Neuron (in vitro differentiated cells): ENCODE results near the gene SHMT2.
A peak's percentile ranks its signal among the peaks of the same experiment; 100 is the strongest.

Experiments used
- H2AFZ ChIP-seq: one replicate; pipeline ENCODE4 v1.6.1; 2013; ENCODE audit warnings: low read depth, mild to moderate bottlenecking, inconsistent platforms, low read length, moderate library complexity
- H3K27me3 ChIP-seq: one replicate; pipeline ENCODE4 v1.6.1; 2013; ENCODE audit warnings: low read length; ENCODE audit not compliant: insufficient read depth
- H3K36me3 ChIP-seq: one replicate; pipeline ENCODE4 v1.6.1; 2013; ENCODE audit warnings: low read length; ENCODE audit not compliant: insufficient read depth
- H3K4me1 ChIP-seq: one replicate; pipeline ENCODE4 v1.6.1; 2013; ENCODE audit warnings: low read length; ENCODE audit not compliant: insufficient read depth
- H3K4me3 ChIP-seq: 2 replicates; pipeline ENCODE4 v1.5.1; 2013; ENCODE audit warnings: mild to moderate bottlenecking, low read length, moderate library complexity
- H3K9me3 ChIP-seq: one replicate; pipeline ENCODE4 v1.6.1; 2013; ENCODE audit warnings: low read length

Gene SHMT2

GRCh38 chr12:57238854-57239554 is 9.5 kb downstream of the SHMT2 start:
- Histone ChIP-seq H3K4me3 (peak overlapping the region; percentile 45), H2AFZ (peak overlapping the region; percentile 80), H3K36me3 (peaks cover 7% of the 10 kb centered on the region), H3K27me3 (peaks cover 9% of the 10 kb centered on the region), H3K9me3 (no peaks in the 10 kb centered on the region), H3K4me1 (peaks cover 38% of the 10 kb centered on the region)

- Histone ChIP-seq H3K27me3 (peaks cover 9% of the 10 kb centered on the region), H3K4me3 (peak overlapping the region; percentile 45), H3K4me1 (peaks cover 38% of the 10 kb centered on the region), H2AFZ (peak overlapping the region; percentile 80), H3K9me3 (no peaks in the 10 kb centered on the region), H3K36me3 (peaks cover 1% of the 10 kb centered on the region)
These were observed 10.1 kb downstream of the SHMT2 start for GRCh38 chr12:57239587-57240065.

- Histone ChIP-seq H2AFZ (peak overlapping the region; percentile 80), H3K36me3 (no peaks in the 10 kb centered on the region), H3K9me3 (no peaks in the 10 kb centered on the region), H3K27me3 (peaks cover 9% of the 10 kb centered on the region), H3K4me3 (peak overlapping the region; percentile 45), H3K4me1 (peaks cover 38% of the 10 kb centered on the region)
These were observed 10.8 kb downstream of the SHMT2 start for GRCh38 chr12:57240066-57240921.

- H3K36me3 ChIP-seq, result no peaks in the 10 kb centered on the region
- H3K4me1 ChIP-seq, result peaks cover 38% of the 10 kb centered on the region
- peaks cover 9% of the 10 kb centered on the region for H3K27me3 ChIP-seq
- H3K9me3 ChIP-seq, result no peaks in the 10 kb centered on the region
- peak overlapping the region; percentile 45 for H3K4me3 ChIP-seq
- H2AFZ ChIP-seq, result no peak overlapping the region
These were observed 11.5 kb downstream of the SHMT2 start for GRCh38 chr12:57240926-57241401.

GRCh38 chr12:57241402-57242310 is 12.1 kb downstream of the SHMT2 start:
- H3K9me3 ChIP-seq, result no peaks in the 10 kb centered on the region
- H3K4me1 ChIP-seq, result peaks cover 38% of the 10 kb centered on the region
- no peaks in the 10 kb centered on the region for H3K36me3 ChIP-seq
- H2AFZ ChIP-seq, result no peak overlapping the region
- no peak overlapping the region for H3K4me3 ChIP-seq
- H3K27me3 ChIP-seq, result peaks cover 9% of the 10 kb centered on the region

- H3K4me1 ChIP-seq, result peaks cover 38% of the 10 kb centered on the region
- H3K36me3 ChIP-seq, result no peaks in the 10 kb centered on the region
- no peak overlapping the region for H2AFZ ChIP-seq
- H3K4me3 ChIP-seq, result no peak overlapping the region
- peaks cover 9% of the 10 kb centered on the region for H3K27me3 ChIP-seq
- no peaks in the 10 kb centered on the region for H3K9me3 ChIP-seq
These were observed 12.8 kb downstream of the SHMT2 start for GRCh38 chr12:57242329-57242690.

GRCh38 chr12:57242691-57243454 is 13.4 kb downstream of the SHMT2 start:
- no peaks in the 10 kb centered on the region for H3K9me3 ChIP-seq
- peaks cover 9% of the 10 kb centered on the region for H3K27me3 ChIP-seq
- no peaks in the 10 kb centered on the region for H3K36me3 ChIP-seq
- H2AFZ ChIP-seq, result no peak overlapping the region
- H3K4me3 ChIP-seq, result no peak overlapping the region
- peaks cover 35% of the 10 kb centered on the region for H3K4me1 ChIP-seq

GRCh38 chr12:57243521-57244311 is 14.2 kb downstream of the SHMT2 start:
- Histone ChIP-seq H3K4me1 (peaks cover 32% of the 10 kb centered on the region), H3K36me3 (no peaks in the 10 kb centered on the region), H3K4me3 (no peak overlapping the region), H3K27me3 (peaks cover 9% of the 10 kb centered on the region), H2AFZ (no peak overlapping the region), H3K9me3 (no peaks in the 10 kb centered on the region)

GRCh38 chr12:57244312-57244696 is 14.8 kb downstream of the SHMT2 start:
- Histone ChIP-seq H3K27me3 (peaks cover 9% of the 10 kb centered on the region), H3K9me3 (no peaks in the 10 kb centered on the region), H3K4me1 (peaks cover 31% of the 10 kb centered on the region), H3K36me3 (no peaks in the 10 kb centered on the region), H3K4me3 (no peak overlapping the region), H2AFZ (no peak overlapping the region)

- peaks cover 1% of the 10 kb centered on the region for H3K27me3 ChIP-seq
- H3K4me3 ChIP-seq, result no peak overlapping the region
These were observed 17.5 kb downstream of the SHMT2 start for GRCh38 chr12:57247041-57247440.

GRCh38 chr12:57248934-57249742 is 19.6 kb downstream of the SHMT2 start:
- no peak overlapping the region for H3K4me3 ChIP-seq
- H3K27me3 ChIP-seq, result no peaks in the 10 kb centered on the region
- no peak overlapping the region for H2AFZ ChIP-seq
- no peaks in the 10 kb centered on the region for H3K4me1 ChIP-seq
- no peaks in the 10 kb centered on the region for H3K9me3 ChIP-seq
- no peaks in the 10 kb centered on the region for H3K36me3 ChIP-seq

More at GRCh38 chr12:57247041-57247440, 17.5 kb downstream of the SHMT2 start:
- no peaks in the 10 kb centered on the region for H3K36me3 ChIP-seq
- no peaks in the 10 kb centered on the region for H3K9me3 ChIP-seq
- H3K4me1 ChIP-seq, result peaks cover 8% of the 10 kb centered on the region
- H2AFZ ChIP-seq, result no peak overlapping the region
